Chondrocyte (in vitro differentiated cells): ENCODE results near the gene MXD1. TPM values are rescaled to one million over a fixed set of nuclear protein-coding genes. Genes with fewer than 3 reads are reported as not detected.
"Not testable (repeated sequence)": the region's sequence is repeated elsewhere in the genome, so short reads cannot be mapped to it uniquely, and the experiment has no call there.

Experiments used
- DNase-seq: peaks from one replicate; pipeline ENCODE4 v3.0.0; 2021; ENCODE audit warnings: mixed read lengths, low spot score
- H3K27ac Mint-ChIP-seq: one replicate; pipeline ENCODE4 v1.8.0; 2021; ENCODE audit warnings: mild to moderate bottlenecking, moderate library complexity, mixed read lengths; ENCODE audit not compliant: unreplicated experiment
- H3K27me3 Mint-ChIP-seq: 2 replicates; pipeline ENCODE4 v1.8.0; 2021; ENCODE audit warnings: low read depth, mixed read lengths
- H3K36me3 Mint-ChIP-seq: 2 replicates; pipeline ENCODE4 v1.8.0; 2021; ENCODE audit warnings: low read depth, mixed read lengths
- H3K4me1 Mint-ChIP-seq: 2 replicates; pipeline ENCODE4 v1.8.0; 2021; ENCODE audit warnings: low read depth, mild to moderate bottlenecking, mixed read lengths
- H3K4me3 Mint-ChIP-seq: one replicate; pipeline ENCODE4 v1.8.0; 2021; ENCODE audit warnings: mild to moderate bottlenecking, moderate library complexity, mixed read lengths; ENCODE audit not compliant: unreplicated experiment
- H3K9me3 Mint-ChIP-seq: 2 replicates; pipeline ENCODE4 v1.8.0; 2021; ENCODE audit warnings: low read depth, mixed read lengths
- total RNA-seq: library from RNA; stranded (reverse); gene quantifications from 3 replicates; pipeline ENCODE4 v1.2.1, GENCODE V29; 2021
- TF ChIP-seq, protein P1 (sequence below): fragments of 200-600 bp; sonication (generic); IDR thresholded peaks from 2 replicates; pipeline ENCODE4 v1.5.0; 2021; ENCODE audit warnings: antibody characterized with exemption, mild to moderate bottlenecking, moderate library complexity

MXD1 gene
- total RNA-seq, 1 donor from 2014 or later: 16.9 TPM

DNA sequence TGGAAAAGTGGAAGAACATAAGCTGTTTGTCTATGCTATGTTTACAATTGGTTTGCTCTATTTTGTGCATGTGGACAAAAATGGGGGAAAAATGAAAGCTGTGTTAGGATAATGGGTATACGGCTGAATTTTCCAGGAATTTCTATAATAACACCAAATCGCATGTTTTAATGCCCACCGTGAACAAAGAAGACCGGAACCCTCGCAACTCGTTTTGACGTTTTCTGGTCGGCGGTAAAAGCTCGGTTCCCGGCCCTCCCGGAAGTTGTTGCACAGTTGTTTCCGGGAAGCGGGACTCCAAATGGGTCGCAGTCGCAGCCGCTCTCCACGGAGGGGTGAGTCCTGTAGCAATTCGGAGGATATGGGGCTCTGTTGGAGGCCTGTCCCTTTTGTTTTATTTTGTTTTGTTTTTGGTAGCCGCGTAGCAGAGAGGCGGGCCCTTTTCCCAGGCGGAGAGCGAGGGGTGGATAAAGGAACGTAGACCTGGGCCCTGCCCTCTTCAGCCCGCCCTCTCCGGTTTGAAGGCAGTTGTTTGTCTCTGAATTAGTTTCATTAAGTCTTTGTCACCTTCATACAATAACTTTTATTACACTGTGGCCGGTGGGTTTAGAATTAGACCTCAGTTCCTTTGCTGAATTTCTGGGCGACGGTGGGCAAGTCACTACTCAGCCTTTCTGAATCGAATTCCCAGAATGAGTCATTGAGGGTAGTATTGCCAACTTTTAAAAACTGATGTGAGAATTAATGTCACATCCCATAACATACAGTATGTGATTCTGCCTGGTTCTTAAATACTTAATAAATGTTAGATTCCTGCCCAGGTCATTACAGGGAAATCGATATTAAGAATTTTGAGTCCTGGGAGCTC lies 21.0 kb upstream of the MXD1 start, which contains the start of gene SNRNP27:
TSS of gene SNRNP27 (plus strand) at position 273 of the 868 bp plus-strand sequence. CDS start at position 302, 29 bp downstream.
- peaks cover 36% of the 10 kb centered on the region for H3K4me1 Mint-ChIP-seq
- peak within 1 kb of the TSS; percentile 97 for H3K4me3 Mint-ChIP-seq
- peaks cover 20% of the 10 kb centered on the region for H3K36me3 Mint-ChIP-seq
- no peaks in the 10 kb centered on the region for H3K27me3 Mint-ChIP-seq
- TF ChIP-seq, protein P1, sequence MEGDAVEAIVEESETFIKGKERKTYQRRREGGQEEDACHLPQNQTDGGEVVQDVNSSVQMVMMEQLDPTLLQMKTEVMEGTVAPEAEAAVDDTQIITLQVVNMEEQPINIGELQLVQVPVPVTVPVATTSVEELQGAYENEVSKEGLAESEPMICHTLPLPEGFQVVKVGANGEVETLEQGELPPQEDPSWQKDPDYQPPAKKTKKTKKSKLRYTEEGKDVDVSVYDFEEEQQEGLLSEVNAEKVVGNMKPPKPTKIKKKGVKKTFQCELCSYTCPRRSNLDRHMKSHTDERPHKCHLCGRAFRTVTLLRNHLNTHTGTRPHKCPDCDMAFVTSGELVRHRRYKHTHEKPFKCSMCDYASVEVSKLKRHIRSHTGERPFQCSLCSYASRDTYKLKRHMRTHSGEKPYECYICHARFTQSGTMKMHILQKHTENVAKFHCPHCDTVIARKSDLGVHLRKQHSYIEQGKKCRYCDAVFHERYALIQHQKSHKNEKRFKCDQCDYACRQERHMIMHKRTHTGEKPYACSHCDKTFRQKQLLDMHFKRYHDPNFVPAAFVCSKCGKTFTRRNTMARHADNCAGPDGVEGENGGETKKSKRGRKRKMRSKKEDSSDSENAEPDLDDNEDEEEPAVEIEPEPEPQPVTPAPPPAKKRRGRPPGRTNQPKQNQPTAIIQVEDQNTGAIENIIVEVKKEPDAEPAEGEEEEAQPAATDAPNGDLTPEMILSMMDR: no peak
- peak within 1 kb of the TSS; percentile 98 for H3K27ac Mint-ChIP-seq
- no peak for DNase-seq
- H3K9me3 Mint-ChIP-seq: peaks cover 6% of the 10 kb centered on the region

GRCh38 chr2:69894737-69895136 lies 20.2 kb upstream of the MXD1 start:
- H3K27ac Mint-ChIP-seq: peak overlapping the region; percentile 53
- H3K4me1 Mint-ChIP-seq: peaks cover 36% of the 10 kb centered on the region
- not testable (repeated sequence) for H3K9me3 Mint-ChIP-seq, DNase-seq, H3K27me3 Mint-ChIP-seq
- peaks cover 21% of the 10 kb centered on the region for H3K36me3 Mint-ChIP-seq
- H3K4me3 Mint-ChIP-seq: peak overlapping the region; percentile 97

- Mint-ChIP-seq H3K27ac (no peak overlapping the region), H3K9me3 (no peaks in the 10 kb centered on the region), H3K4me1 (peaks cover 6% of the 10 kb centered on the region), H3K4me3 (no peak overlapping the region), H3K36me3 (peaks cover 36% of the 10 kb centered on the region), H3K27me3 (no peaks in the 10 kb centered on the region)
- DNase-seq: no peak
- TF ChIP-seq, protein P1: no peak
Observed at GRCh38 chr2:69902213-69902922, 12.5 kb upstream of the MXD1 start.

DNA sequence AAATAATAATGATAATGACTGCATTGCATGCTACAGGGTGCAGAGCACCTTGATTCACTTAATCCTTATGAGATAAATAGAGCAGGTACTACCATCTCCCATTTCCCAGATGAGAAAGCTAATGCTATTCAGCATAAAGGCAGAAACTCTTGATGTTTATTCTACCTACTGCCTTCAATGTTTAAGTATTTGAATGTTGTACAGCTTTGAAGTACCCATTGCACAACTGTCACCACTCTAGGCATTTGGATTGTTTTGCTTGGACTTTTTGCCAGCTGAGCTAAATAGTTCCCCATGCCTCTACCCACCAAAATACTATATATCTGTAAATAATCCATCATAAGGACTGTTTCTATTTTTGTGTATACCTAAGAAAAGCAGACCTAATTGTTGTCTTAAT lies 7.7 kb upstream of the MXD1 start:
- TF ChIP-seq, protein P1: no peak
- H3K36me3 Mint-ChIP-seq: peaks cover 15% of the 10 kb centered on the region

GRCh38 chr2:69911985-69912563 lies 2.8 kb upstream of the MXD1 start:
- Mint-ChIP-seq H3K36me3 (peaks cover 5% of the 10 kb centered on the region), H3K27me3 (no peaks in the 10 kb centered on the region), H3K9me3 (no peaks in the 10 kb centered on the region), H3K4me3 (no peak overlapping the region), H3K4me1 (peaks cover 41% of the 10 kb centered on the region), H3K27ac (peak overlapping the region; percentile 72)
- TF ChIP-seq, protein P1: peak; percentile 95
- no peak for DNase-seq

More for the DNA sequence above, 7.7 kb upstream of the MXD1 start:
- Mint-ChIP-seq H3K4me1 (peaks cover 22% of the 10 kb centered on the region), H3K4me3 (no peak overlapping the region), H3K9me3 (no peaks in the 10 kb centered on the region), H3K27me3 (no peaks in the 10 kb centered on the region), H3K27ac (no peak overlapping the region)
- DNase-seq: no peak
